Cerebellar nuclear complex (tissue), 1 donor: ENCODE results near the gene RAB3GAP1.
"Not testable (repeated sequence)": the region's sequence is repeated elsewhere in the genome, so short reads cannot be mapped to it uniquely, and the experiment has no call there.

Experiments used
- DNase-seq, 2 experiments: peaks; one replicate each; lab custom pipeline; 2025; lab: John Stamatoyannopoulos, UW

RAB3GAP1 gene

DNA sequence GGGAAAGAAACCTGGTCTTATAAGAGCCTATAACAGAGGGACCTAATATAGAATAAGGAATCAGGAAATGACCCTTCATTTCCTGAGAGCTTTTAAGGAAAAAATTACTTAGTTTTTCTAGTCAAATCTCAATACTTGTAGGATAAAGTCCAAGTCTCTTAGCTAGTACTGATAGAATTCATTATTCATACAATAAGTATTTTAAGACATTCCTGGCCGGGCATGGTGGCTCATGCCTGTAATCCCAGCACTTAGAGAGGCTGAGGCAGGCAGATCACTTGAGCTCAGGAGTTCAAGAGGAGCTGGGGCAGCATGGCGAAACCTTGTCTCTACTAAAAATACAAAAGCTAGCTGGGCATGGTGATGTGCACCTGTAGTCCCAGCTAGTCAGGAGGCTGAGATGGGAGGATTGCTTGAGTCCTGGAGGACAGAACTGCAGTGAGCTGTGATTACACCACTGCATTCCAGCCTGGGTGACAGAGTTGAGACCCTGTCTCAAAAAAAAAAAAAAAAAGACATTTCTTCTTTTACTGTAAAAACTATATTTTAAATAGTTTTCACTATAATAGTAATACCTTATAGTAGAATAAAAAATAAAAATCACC is 3.2 kb downstream of the RAB3GAP1 start:
- DNase-seq: no peak

DNA sequence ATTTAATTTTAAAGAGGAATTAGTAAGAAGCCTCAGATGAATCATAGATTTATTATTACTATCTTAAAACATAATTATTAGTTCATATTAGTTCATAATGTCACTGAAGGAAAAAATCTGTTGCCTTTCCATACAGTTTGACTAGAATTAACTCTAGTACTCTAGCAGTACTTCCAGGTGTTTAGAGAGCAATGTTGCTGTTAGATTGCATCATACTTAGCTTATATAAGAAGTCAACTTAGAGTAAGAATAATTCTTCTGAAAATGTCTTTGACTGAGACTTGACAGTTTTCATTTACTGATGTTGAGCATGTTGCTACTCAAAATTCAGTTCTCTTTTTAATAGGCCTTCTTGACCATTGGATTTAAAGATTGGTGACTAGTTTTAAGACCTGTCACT is 4.7 kb downstream of the RAB3GAP1 start:
- DNase-seq: no peak

DNA sequence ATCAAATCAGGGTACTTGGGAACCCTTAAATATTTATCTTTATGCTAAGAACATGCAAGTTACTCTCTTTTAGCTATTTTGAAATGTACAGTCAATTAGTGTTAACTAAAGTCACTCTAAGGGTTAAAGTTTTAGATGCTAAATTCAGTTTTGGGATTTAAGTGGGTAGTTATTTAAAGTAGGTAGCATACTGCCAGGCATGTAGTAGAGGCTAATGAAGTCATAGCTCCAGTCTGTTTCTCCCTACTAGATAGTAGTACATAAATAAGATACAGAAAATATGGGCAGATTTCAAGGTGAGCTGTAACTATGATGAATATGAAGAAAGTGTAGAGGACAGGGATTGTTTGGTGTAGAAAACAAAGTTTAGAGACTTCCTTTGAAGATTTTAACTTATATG is 7.5 kb downstream of the RAB3GAP1 start:
- no peak for DNase-seq

DNA sequence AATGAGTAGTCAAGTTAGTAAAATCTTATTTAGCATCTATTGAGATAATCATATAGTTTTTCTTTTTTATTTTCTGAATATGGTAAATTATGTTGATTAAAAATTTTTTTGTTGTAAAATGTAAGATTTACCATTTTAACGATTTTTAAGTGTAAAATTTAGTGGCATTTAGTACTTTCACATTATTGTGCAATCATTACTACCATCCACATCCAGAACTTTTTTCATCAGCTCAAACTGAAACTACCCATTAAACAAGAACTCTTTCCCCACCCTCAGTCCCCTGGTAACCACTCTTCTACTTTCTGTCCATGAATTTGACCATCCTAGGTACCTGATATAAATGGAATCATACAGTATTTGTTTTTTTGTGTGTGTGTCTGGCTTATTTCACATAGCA is 11.1 kb downstream of the RAB3GAP1 start:
- no peak for DNase-seq

DNA sequence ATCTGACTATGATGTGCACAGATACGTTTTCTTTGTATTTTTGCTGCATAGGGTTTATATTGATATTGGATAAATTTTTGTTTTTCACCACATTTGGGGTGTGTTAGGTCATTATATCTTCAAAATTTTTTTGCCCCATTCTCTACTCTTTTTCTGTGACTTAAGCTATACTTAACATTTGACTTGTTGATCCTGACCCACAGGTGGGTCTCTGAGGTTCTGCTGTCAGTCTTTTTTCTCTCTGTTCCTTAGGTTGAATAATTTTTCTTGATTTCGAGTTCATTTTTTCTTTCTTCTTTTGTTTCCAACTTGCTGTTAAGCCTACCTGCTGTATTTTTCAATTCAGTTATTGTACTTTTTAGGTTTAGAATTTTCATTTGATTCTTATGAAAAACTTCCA is 12.1 kb downstream of the RAB3GAP1 start:
- no peak for DNase-seq

GRCh38 chr2:135066710-135067109 is 14.6 kb downstream of the RAB3GAP1 start:
- DNase-seq: no peak

- no peak for DNase-seq
These were observed 20.3 kb downstream of the RAB3GAP1 start for GRCh38 chr2:135072125-135072997.

DNA sequence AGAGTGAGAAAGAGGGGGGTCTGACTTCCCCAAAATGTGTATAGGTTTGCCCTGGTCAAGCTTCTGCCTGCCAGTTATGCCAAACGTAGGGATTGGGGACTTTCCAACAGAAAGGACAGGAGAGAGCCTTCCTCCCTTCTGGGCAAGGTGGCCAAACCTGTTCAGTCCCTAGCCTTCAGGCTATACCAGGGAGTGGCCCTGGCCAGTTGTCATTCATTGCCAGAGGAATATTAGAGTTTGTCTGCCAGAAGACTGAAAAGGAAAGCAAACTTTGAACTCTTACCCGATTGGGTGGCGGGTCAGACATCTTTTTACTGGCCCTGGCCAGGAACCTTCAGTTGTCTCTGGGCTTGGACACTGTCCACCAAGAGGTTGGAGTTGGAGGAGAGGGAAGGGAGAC is 22.1 kb downstream of the RAB3GAP1 start:
- no peak for DNase-seq

DNA sequence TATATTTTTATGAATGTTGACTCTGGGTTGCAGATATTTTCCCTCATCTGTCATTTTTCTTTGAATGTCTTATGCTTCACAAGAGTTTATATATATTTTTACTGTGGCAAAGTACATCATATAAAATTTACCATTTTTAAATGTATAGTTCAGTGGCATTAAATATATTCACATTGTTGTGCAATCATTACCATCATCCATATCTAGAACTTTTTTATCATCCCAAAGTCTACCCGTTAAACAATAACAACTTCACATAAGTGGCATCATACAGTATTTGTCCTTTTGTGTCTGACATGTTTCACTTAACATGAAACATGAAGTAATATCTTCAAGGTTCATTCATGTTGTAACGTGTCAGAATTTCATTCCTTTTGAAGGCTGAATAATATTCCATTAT is 24.5 kb downstream of the RAB3GAP1 start:
- no peak for DNase-seq

GRCh38 chr2:135078417-135078816 is 26.3 kb downstream of the RAB3GAP1 start:
- DNase-seq: no peak

GRCh38 chr2:135086222-135086621 is 34.1 kb downstream of the RAB3GAP1 start:
- no peak for DNase-seq

DNA sequence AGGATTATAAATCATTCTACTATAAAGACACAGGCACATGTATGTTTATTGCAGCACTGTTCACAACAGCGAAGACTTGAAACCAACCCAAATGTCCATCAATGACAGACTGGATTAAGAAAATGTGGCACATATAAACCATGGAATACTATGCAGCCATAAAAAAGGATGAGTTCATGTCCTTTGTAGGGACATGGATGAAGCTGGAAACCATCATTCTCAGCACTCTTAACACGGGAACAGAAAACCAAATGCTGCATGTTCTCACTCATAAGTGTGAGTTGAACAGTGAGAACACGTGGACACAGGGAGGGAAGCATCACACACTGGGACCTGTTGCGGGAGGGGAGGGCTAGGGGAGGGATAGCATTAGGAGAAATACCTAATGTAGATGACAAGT is 37.5 kb downstream of the RAB3GAP1 start:
- DNase-seq: not testable (repeated sequence)

GRCh38 chr2:135091681-135092080 is 39.6 kb downstream of the RAB3GAP1 start:
- DNase-seq: no peak

- no peak for DNase-seq
These were observed 41.1 kb downstream of the RAB3GAP1 start for GRCh38 chr2:135093193-135093592.

DNA sequence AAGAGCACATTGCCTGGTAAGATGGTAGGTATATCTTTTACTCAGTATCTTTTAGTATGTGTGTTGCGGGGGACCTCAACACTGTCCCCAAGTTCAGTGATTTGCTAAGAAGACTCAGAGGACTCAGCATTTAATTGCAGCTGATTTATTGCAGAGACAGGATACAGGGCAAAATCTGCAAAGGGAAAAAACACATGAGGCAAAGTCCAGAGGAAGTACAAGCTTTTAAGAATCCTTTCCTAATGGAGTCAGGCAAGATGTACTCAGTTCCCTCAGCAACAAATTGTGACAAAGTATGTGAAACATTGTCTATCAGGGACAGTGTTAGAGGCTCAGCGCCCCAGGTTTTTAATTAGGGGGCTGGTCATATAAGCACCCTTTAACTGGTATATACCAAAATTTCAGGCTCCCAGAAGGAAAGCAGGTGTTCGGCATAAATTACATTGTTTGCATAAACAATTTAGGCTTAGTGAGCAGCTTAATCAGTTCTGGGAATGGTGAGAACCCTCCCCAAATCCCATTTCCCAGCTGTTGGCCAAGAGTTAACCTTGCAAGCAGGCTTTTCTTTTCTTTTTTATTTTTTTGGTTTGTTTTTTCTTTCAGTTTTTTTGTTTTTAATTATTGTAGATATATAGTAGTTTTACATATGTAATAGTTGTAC is 41.7 kb downstream of the RAB3GAP1 start:
- no peak for DNase-seq

- no peak for DNase-seq
These were observed 42.4 kb downstream of the RAB3GAP1 start for GRCh38 chr2:135094508-135094907.

DNA sequence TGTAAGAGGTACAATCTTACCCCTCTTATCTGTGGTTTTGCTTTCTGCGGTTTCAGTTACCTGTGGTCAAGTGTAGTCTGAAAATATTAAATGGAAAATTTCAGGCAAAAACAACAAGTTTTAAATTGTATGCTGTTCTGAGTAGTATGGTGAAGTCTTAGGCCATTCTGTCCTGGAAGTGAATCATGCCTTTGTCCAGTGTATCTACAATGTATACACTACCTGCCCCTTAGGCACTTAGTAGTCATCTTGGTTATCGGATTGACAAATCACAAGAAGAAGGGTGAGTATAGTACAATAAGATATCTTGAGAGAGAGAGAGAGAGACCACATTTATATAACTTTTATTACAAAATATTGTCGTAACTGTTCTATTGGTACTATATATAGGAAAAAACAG is 43.5 kb downstream of the RAB3GAP1 start:
- DNase-seq: no peak

DNA sequence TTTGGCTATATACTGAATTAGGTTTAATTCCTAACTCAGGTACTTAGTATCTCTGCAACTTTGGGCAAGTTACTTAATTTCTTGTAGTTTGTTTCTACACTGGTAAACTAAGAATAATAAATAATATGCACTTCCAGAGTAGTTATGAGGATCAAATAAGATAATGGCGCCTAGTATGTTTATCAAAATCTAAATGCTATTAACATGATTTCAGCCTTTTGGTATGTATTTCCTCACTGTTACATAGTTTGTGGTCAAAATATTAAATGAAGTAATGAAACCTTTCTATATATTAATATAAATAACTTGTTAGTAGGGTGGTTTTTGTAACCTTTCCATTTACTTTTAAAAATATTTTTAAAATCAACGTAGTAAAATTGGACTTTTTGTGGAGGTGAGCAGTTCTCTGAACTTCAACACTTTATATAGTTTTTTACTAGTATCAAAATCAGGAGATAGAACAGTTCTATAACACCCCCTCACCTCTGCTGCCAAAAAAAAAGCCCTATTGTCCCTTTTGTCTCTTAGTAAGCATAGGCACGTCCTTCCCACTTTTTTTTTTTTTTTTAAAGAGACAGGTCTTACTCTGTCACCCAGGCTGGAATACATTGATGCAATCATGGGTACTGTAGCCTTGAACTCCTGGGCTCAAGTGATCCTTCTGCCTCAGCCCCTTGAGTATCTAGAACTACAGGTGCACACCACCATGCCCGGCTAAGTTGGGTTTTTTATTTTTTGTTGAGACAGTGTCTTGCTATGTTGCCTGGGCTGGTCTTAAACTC is 44.8 kb downstream of the RAB3GAP1 start:
- DNase-seq: no peak

- DNase-seq: no peak
These were observed 45.6 kb downstream of the RAB3GAP1 start for GRCh38 chr2:135097532-135098231.

- no peak for DNase-seq
These were observed 47.9 kb downstream of the RAB3GAP1 start for GRCh38 chr2:135099802-135100483.

DNA sequence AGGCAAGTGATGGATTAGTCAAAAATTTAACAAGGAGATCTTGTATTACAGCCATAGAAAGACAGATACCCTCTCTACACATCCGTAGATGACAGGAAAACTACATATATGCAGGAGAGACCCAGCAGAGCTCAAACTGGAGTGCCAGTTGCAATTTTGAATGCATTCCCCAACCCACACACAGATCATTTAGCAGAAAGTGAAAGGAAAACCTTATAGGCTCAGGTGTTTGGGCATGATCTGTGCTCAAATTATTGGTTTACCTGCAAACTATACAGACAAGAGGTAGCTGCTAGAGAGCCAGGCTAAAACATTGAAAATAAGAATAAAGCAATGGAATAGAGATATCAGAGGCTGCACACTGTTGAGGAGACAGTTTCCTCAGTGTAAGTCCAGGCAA is 51.8 kb downstream of the RAB3GAP1 start:
- DNase-seq: no peak
